Pancreas (tissue), 10 donors: ENCODE measurements around the gene ARX. TPM values are rescaled to one million over a fixed set of nuclear protein-coding genes. Genes with fewer than 3 reads are reported as not detected.
A peak's percentile ranks its signal among the peaks of the same experiment; 100 is the strongest.

ENCODE experiments used
- ATAC-seq, 4 donors: fragments of 200-7000 bp; cut with Tn5 transposase; one replicate each; pipeline versions ENCODE4 v1.8.0 to v1.9.1; 2020; ENCODE audit warnings: mild to moderate bottlenecking in 4 of 4, moderate library complexity in 4 of 4
- DNase-seq, 6 donors: peaks; one replicate each; pipeline ENCODE4 v3.0.0-alpha.2; 2020
- FAIRE-seq: peaks from 2 replicates; lab custom pipeline; 2012; peaks lifted over from hg19 to GRCh38; lab: Jason Lieb, UNC
- H3K27ac ChIP-seq, 4 donors: fragments of 200-600 bp; sonication (generic); 1 replicate in 3 of 4; 2 replicates in 1 of 4; pipeline versions ENCODE4 v1.5.0 to v1.8.0; 2020
- H3K27me3 ChIP-seq, 4 donors: fragments of 200-600 bp; one replicate each; pipeline ENCODE4 v1.8.0; 2021
- H3K36me3 ChIP-seq, 3 donors: fragments of 200-600 bp; sonication (generic) in 1 of 3; one replicate each; pipeline versions ENCODE4 v1.5.0 to v1.8.0; 2020 to 2021
- H3K4me1 ChIP-seq, 3 donors: fragments of 200-600 bp; one replicate each; pipeline ENCODE4 v1.8.0; 2021
- H3K4me3 ChIP-seq, 4 donors: fragments of 200-600 bp; sonication (generic) in 2 of 4; one replicate each; pipeline versions ENCODE4 v1.5.0 to v1.8.0; 2020 to 2021
- H3K9me3 ChIP-seq, 4 donors: fragments of 200-600 bp; one replicate each; pipeline ENCODE4 v1.8.0; 2021
- WGBS, 2 donors: extraction: QIAGEN DNeasy Blood & Tissue Kit; methylation state at CpG; one replicate each; pipeline ENCODE4 v1.1.7; 2013; 5-methylcytosine and 5-hydroxymethylcytosine counted together
- intact Hi-C, 3 donors: fragments of 100-400 bp; cut with DNase I; formaldehyde crosslinking; loops; one replicate each; pipeline versions ENCODE4 v1.11.1 to v1.14.2; 2022
- polyA plus RNA-seq, 2 donors: library from polyadenylated mRNA; stranded (reverse); fragments of 200-250 nt; gene quantifications; one replicate each; pipeline ENCODE4 v1.2.3, GENCODE V29; 2013
- total RNA-seq, 6 donors: library from RNA; stranded (reverse); fragmentation: NEBNext Ultra II Directional in 4 of 6; extraction: Animal tissue kit (Norgen Biotek cat#: 25700) in 4 of 6; gene quantifications; one replicate each; pipeline versions ENCODE4 v1.2.1 to v1.2.4, GENCODE V29; 2021 to 2023
- TF ChIP-seq, protein P1 (sequence below), 4 donors: fragments of 200-600 bp; sonication (generic) in 3 of 4; IDR thresholded peaks; one replicate each; pipeline versions ENCODE4 v1.5.0 to v1.8.0; 2021; ENCODE audit warnings: antibody characterized with exemption in 4 of 4
- donor health status: healthy with polysubstance abuse.
- donor health status: DM: no; HTN: no; CAD: no; lungs with moderate emphysema.
- donor health status: DM: no; HTN: no; CAD: no.
- donor health status: control.
- donor health status: control.
- donor health status: Bipolar disorder and iron deficiency.
- donor health status: DM: yes; HTN: yes; CAD: no.
- donor health status: DM: no; HTN: no; CAD: no.
- donor health status: DM: no; HTN: no; CAD: no.
- donor health status: DM: yes; HTN: yes; CAD: no.

The ARX gene
- total and polyA plus RNA-seq, 8 donors = 0.32 to 9.6 (median 1.5) TPM

- ATAC-seq = no peak
- TF ChIP-seq, protein P1, sequence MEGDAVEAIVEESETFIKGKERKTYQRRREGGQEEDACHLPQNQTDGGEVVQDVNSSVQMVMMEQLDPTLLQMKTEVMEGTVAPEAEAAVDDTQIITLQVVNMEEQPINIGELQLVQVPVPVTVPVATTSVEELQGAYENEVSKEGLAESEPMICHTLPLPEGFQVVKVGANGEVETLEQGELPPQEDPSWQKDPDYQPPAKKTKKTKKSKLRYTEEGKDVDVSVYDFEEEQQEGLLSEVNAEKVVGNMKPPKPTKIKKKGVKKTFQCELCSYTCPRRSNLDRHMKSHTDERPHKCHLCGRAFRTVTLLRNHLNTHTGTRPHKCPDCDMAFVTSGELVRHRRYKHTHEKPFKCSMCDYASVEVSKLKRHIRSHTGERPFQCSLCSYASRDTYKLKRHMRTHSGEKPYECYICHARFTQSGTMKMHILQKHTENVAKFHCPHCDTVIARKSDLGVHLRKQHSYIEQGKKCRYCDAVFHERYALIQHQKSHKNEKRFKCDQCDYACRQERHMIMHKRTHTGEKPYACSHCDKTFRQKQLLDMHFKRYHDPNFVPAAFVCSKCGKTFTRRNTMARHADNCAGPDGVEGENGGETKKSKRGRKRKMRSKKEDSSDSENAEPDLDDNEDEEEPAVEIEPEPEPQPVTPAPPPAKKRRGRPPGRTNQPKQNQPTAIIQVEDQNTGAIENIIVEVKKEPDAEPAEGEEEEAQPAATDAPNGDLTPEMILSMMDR (IDR thresholded peaks at IDR 0.05) = no peak
- no peaks in the 10 kb centered on the region for H3K27me3 ChIP-seq
- H3K27ac ChIP-seq = no peak overlapping the region
- intact Hi-C loops = no loop called here
- no peak for DNase-seq
- H3K4me3 ChIP-seq = no peak overlapping the region
- no peak for FAIRE-seq
- no peaks in the 10 kb centered on the region for H3K9me3 ChIP-seq
- WGBS, 2 donors = 51 to 84% methylated on average over 5 of the region's 5 CpGs
- H3K4me1 ChIP-seq = no peaks in the 10 kb centered on the region
- H3K36me3 ChIP-seq = no peaks in the 10 kb centered on the region
Observed at GRCh38 chrX:24996096-24996709, 19.6 kb downstream of the ARX start.

- Histone ChIP-seq H3K4me1 (no peaks in the 10 kb centered on the region), H3K4me3 (no peak overlapping the region), H3K36me3 (no peaks in the 10 kb centered on the region), H3K27ac (no peak overlapping the region), H3K27me3 (no peaks in the 10 kb centered on the region), H3K9me3 (no peaks in the 10 kb centered on the region)
- TF ChIP-seq, protein P1 (IDR thresholded peaks at IDR 0.05) = no peak
- FAIRE-seq = no peak
- intact Hi-C loops = no loop called here
- WGBS, 2 donors = 50 to 95% methylated on average over 8 of the region's 8 CpGs
- no peak for DNase-seq
- peak in 1 of 4 donors; percentile 45 for ATAC-seq
Observed at GRCh38 chrX:24993879-24994278, 21.9 kb downstream of the ARX start.

DNA sequence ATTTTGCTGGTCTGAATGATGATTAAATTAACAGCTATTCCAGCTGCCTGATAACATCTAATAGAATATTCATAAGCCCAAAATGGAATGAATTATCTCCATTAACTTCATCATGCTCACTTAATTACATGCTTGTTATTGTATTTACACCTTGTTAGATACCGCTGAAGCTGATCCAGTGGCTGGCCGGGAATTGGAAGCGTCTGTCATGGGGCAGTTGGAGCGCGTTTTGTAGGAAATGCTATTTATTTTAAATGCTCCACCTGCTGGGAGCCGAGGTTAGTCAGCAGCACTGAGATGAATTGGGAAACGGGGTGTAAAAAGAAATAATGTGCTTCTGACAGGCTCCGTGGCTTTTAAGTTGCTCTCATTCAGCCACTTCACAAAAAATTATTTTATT is 25.2 kb downstream of the ARX start:
- H3K9me3 ChIP-seq = no peaks in the 10 kb centered on the region
- ATAC-seq = no peak
- H3K27ac ChIP-seq = no peak overlapping the region
- H3K27me3 ChIP-seq = peaks cover 0 to 3% (median 0%) of the 10 kb centered on the region in 4 donors
- no peak overlapping the region for H3K4me3 ChIP-seq
- FAIRE-seq = no peak
- TF ChIP-seq, protein P1 (IDR thresholded peaks at IDR 0.05) = no peak
- no peak for DNase-seq
- no peaks in the 10 kb centered on the region for H3K4me1 ChIP-seq
- intact Hi-C loops = no loop called here
- 60 to 89% methylated on average over 8 of the region's 8 CpGs for WGBS, 2 donors
- H3K36me3 ChIP-seq = no peaks in the 10 kb centered on the region

DNA sequence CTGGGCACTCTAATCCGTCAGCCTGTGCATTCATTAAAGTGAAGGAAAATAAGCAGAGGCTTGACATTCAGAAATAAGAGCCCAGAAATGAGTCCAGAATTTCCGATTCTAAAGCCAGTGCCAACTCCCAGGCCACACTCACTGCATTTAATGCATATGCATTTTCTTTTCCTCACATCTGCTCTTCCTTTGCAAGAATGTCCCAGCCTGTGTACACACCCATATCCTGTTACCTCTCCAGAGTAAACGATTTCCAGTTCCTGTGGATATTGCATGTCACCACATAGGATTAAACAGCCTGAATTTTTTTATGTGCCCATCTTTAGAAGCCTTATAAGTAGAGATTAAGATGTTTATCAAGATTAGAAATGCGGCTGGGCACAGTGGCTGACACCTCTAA is 27.5 kb downstream of the ARX start:
- DNase-seq = no peak
- H3K4me3 ChIP-seq = no peak overlapping the region
- no peak for FAIRE-seq
- no peaks in the 10 kb centered on the region for H3K9me3 ChIP-seq
- H3K27ac ChIP-seq = no peak overlapping the region
- 65 to 89% methylated on average over 4 of the region's 4 CpGs for WGBS, 2 donors
- no peaks in the 10 kb centered on the region for H3K36me3 ChIP-seq
- H3K27me3 ChIP-seq = peaks cover 0 to 3% (median 0%) of the 10 kb centered on the region in 4 donors
- TF ChIP-seq, protein P1 (IDR thresholded peaks at IDR 0.05) = no peak
- intact Hi-C loops = no loop called here
- no peaks in the 10 kb centered on the region for H3K4me1 ChIP-seq
- no peak for ATAC-seq

- ATAC-seq = no peak
- intact Hi-C loops = no loop called here
- H3K9me3 ChIP-seq = no peaks in the 10 kb centered on the region
- no peak for DNase-seq
- no peak for FAIRE-seq
- H3K27me3 ChIP-seq = peaks cover 0 to 3% (median 0%) of the 10 kb centered on the region in 4 donors
- 68 to 93% methylated on average over 4 of the region's 4 CpGs for WGBS, 2 donors
- no peak overlapping the region for H3K27ac ChIP-seq
- TF ChIP-seq, protein P1 (IDR thresholded peaks at IDR 0.05) = no peak
- H3K4me1 ChIP-seq = no peaks in the 10 kb centered on the region
- H3K36me3 ChIP-seq = no peaks in the 10 kb centered on the region
- no peak overlapping the region for H3K4me3 ChIP-seq
Observed at GRCh38 chrX:24987731-24988130, 28.0 kb downstream of the ARX start.
